HG03039 (cell line): ENCODE results near the gene IL17RD.

Experiments
- ATAC-seq: cut with Tn5 transposase; IDR thresholded peaks from one replicate; pipeline ENCODE4 v1.9.1; 2021; ENCODE audit warnings: mild to moderate bottlenecking, moderate library complexity; ENCODE audit not compliant: unreplicated experiment

The IL17RD gene

GRCh38 chr3:57164657-57165573, at the start of gene IL17RD:
Gene IL17RD, minus strand, starts transcription at chr3:57165353. Its CDS starts 67 bp downstream, at chr3:57165286.
- peak; percentile 41 for ATAC-seq

DNA sequence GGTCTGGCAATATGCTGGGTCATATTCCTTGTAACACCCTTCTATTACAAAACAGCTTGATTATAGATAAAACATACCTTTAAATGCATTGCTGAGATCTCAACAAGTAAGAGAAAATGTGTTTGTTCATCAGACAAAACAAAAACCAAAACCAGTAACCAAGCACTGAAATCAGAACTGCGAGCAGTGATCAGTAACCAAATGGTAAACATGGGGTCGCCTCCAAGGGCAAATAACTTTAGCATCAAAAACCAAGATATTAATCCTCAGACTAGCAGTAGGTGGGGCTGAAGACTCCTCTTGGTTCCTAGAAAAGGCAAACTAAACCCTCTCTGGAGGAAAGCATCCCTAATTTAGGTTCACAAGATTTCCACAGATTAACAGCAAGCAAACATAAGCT, 41.3 kb upstream of the IL17RD start:
- no peak for ATAC-seq

- no peak for ATAC-seq
Observed at GRCh38 chr3:57199895-57200297, 34.7 kb upstream of the IL17RD start, which contains the start of gene HESX1. Gene HESX1, minus strand, starts transcription at chr3:57199978. Its CDS starts 60 bp downstream, at chr3:57199918.

- ATAC-seq, result no peak
Observed at GRCh38 chr3:57194641-57195040, 29.5 kb upstream of the IL17RD start.

- no peak for ATAC-seq
Observed at GRCh38 chr3:57192028-57192427, 26.9 kb upstream of the IL17RD start.

DNA sequence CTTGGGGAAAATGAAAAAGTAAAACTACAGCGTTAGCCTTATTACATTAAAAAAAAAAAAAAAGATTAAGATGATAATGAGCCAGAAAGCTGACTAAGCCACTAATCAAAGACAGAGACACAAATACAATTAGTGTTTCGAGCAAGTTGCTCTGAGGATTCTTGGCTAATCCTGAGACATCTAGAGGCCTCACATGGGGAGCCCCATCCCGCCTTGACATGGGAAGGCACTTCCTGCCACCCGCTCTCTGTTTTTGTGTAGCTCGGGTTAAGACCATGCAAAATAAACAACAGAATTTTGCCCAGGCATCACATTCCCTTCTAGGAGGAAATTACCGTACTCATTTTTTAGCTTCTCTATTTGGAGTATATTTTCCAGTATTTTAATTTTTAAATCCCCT, 19.4 kb upstream of the IL17RD start:
- ATAC-seq, result no peak

GRCh38 chr3:57179580-57180410, 14.6 kb upstream of the IL17RD start:
- ATAC-seq, result no peak

DNA sequence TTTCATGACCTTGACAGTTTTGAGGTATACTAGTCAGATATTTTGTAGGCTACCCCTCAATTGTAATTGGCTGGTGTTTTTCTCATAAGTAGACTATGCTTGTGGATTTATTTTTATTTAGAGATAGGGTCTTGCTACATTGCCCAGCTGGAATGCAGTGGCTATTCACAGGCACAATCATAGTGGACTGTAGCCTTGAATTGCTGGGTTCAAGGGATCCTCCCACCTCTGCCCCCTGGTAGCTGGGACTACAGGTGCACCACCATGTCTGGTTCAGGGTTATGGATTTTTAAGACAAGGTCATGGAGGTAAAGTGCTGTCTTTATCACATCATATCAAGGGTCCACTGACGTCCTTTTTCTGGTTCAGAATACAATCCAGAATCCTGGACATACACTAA, 10.9 kb upstream of the IL17RD start:
- no peak for ATAC-seq

DNA sequence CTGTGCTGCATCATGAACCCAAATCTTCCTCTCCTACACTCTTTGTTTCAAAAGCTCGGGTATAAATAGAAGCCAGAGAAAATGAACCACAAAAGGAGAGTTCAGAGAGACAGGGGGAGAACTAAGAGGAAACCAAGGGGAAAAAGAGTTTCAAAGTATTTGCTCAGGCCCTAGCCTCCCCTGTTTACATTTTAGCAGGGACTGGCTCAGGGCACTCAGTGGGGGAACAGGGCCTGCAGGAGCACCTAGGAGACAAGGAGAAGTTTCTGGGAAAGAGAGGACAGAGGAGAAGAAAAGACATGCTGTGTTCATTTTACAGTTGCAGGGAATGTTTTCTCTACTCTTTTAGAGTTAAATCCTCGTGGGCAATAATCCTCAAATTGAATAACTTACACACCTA, 8.5 kb upstream of the IL17RD start:
- ATAC-seq, result no peak

DNA sequence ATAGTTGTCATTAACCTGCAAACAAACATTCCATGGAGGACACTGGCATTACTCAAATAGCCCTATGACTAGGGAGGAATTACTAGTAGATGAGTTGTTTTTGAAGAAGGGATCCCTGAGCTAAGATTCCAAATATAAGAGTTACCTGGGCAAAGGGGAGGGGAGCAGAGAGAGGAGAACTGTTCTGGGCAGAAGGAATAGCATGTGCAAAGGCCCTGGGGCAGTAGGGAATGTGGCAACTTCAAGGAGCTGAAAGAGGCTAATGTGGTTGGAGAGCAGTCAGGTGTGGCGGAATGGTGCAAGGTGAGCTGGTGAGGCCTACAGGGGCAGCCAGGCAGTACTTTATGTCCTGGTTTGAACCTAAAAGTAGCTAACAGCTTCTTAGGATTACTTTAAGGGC, 5.8 kb upstream of the IL17RD start:
- ATAC-seq, result no peak

DNA sequence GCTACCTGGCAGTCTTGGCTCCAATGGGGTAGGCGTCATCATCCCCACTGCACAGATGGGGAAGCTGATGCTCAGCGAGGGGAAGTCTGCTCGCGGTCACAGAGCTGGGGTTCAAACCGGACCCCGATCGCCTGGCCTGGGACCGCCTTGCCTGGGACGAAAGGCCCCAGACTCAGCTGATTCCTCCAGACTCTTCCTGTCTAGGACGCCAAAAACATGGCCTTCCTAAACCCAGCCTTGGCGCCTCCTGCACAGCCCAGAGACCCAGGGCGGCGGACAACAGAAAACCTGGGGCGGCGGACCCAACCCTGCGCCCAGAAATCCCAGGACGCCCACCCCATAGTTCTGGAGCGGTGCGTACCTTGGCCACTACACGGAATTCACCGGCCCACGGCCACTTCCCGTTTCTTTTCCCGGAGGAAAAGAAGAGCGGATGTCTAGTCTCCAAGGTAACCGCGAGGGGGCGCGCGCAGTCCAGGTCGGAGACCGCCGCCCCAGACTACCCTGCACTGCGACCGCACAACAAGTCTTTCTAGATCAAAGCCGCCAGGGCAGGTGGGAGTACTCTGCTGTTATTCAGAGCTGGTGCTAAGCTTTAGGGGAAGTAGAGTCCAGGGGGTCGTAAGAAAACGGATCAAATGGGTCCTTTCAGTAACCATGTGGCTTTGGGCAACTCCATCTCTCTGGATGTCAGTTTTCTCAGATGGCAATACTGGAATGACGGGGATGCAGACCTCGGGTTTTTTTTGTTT, 4.9 kb upstream of the IL17RD start:
- ATAC-seq, result peak; percentile 61

DNA sequence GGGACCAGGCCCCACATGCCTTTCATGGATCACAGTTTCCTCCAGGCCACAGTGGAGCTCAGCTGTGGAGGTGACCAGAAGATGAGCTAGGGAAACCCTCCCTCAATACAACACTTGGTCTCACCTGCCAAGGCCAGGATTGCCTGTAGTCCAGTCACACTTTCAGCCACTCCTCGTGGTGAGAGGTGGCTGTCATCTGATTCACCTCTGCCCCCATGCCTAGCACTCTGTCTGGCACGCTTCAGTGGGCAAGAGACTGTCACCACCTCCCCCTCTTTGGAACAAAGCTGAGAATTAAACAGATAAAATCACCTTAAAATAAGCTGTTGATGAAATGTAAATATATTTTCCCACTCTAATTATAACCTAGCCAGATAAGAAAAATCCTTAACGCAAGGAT, 4.0 kb upstream of the IL17RD start:
- no peak for ATAC-seq

GRCh38 chr3:57168151-57168550, 3.0 kb upstream of the IL17RD start:
- no peak for ATAC-seq

GRCh38 chr3:57166660-57167059, 1.5 kb upstream of the IL17RD start:
- ATAC-seq, result no peak

- no peak for ATAC-seq
Observed at GRCh38 chr3:57165641-57166040, 488 bp upstream of the IL17RD start.

- no peak for ATAC-seq
Observed at GRCh38 chr3:57164217-57164656, 916 bp downstream of the IL17RD start.

GRCh38 chr3:57163751-57164150, 1.4 kb downstream of the IL17RD start:
- no peak for ATAC-seq

- ATAC-seq, result no peak
Observed at GRCh38 chr3:57161915-57162314, 3.2 kb downstream of the IL17RD start.

DNA sequence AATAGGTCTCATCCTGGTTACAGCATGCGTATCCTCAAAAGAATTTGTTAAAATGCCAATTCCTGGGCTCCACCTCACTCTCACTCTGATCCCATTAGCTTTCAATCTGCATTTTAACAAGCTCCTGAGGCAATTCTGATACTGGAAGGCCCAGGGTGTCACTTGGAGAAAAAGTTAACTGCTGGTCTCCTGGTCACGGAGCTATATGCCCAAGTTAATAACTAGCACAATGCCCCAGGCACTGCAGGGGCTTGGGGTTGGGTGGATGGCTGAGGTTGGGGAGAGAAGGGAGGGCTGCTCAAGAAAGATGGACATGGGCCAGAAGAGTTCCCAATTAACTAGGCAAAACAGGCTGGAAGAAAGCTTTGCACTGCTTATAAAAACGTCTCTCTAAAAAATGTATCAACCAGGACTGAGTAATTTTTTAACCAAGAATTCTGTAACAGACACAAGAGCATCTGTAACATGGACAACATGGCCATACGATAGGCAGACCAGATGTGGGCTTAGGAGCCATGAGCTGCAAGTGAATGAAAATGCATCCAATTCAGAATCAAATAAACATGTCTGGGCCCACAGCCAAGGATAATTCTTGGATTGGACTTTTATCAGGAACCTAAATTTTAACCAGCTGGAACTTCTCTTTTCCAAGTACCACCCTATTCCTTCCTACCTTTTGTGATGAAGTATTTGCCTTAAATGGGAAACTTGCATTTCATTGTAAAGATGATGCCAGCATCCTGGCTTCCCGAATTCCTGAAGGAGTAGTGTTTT, 4.2 kb downstream of the IL17RD start:
- ATAC-seq, result no peak

- no peak for ATAC-seq
Observed at GRCh38 chr3:57160076-57160764, 4.9 kb downstream of the IL17RD start.
